ENCODE results near the gene KCNS1.
"Not testable (repeated sequence)": the region's sequence is repeated elsewhere in the genome, so short reads cannot be mapped to it uniquely, and the experiment has no call there.

KCNS1 gene

GRCh38 chr20:45073221-45073620, 27.7 kb downstream of the KCNS1 start:
- DNase-seq = no peak

GRCh38 chr20:45072066-45072465, 28.9 kb downstream of the KCNS1 start:
- no peak for DNase-seq

GRCh38 chr20:45070932-45071632, 29.8 kb downstream of the KCNS1 start:
- DNase-seq = no peak

GRCh38 chr20:45069261-45069660, 31.7 kb downstream of the KCNS1 start:
- DNase-seq = no peak

GRCh38 chr20:45067558-45067957, 33.4 kb downstream of the KCNS1 start:
- DNase-seq = peak; percentile 67

DNA sequence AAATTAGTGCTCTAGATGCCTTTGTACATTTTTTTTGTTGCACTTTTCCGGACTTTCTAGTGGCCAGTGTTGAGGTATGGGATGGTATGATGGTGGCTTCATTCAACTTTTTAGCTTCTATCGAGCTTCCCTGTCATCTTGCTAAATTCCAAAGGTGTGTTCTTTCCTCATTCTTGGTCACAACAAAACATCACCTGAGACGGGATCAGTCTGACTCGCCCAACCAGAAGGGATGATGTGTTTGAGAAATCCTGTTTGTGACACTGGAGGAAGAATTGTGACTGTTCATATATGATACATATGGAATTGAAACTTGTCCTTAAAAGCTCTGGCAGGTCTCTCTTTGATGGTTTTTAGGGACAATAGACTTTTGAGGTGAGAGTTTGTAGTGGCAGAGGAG, 33.8 kb downstream of the KCNS1 start:
- no peak for DNase-seq

GRCh38 chr20:45066372-45066771, 34.6 kb downstream of the KCNS1 start:
- DNase-seq = peak; percentile 22

DNA sequence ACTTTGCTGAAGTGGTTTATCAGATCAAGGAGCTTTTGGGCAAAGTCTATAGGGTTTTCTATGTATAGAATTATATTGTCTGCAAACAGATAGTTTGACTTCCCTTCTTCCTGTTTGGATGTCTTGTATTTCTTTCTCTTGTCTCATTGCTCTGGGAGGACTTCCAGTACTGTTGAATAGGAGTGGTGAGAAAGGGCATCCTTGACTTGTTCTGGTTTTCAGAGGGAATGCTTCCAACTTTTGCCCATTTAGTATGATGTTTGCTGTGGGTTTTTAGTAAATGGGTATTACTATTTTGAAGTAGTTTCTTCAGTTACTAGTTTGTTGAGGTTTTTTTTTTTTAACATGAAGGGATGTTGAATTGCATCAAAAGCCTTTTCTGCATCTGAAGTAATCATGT, 36.1 kb downstream of the KCNS1 start:
- DNase-seq = no peak

GRCh38 chr20:45063107-45063506, 37.8 kb downstream of the KCNS1 start:
- DNase-seq = not testable (repeated sequence)

DNA sequence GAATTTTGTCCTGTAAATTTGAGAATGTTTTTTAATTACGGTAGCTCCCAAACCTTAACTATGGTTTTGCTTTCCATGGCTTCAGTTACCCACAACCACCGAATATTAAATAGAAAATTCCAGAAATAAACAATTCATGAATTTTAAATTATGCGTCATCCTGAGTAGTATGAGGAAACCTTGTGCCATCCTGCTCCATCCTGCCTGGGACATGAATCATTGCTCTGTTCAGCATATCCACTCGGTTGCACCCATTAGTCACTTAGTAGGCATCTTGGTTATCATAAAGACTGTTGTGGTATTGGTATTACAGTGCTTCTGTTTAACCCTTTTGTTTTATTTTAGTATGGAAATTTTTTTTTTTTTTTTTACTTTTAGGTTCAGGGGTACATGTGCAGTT, 39.7 kb downstream of the KCNS1 start:
- DNase-seq = peak; percentile 78

GRCh38 chr20:45060294-45060693, 40.6 kb downstream of the KCNS1 start:
- no peak for DNase-seq

DNA sequence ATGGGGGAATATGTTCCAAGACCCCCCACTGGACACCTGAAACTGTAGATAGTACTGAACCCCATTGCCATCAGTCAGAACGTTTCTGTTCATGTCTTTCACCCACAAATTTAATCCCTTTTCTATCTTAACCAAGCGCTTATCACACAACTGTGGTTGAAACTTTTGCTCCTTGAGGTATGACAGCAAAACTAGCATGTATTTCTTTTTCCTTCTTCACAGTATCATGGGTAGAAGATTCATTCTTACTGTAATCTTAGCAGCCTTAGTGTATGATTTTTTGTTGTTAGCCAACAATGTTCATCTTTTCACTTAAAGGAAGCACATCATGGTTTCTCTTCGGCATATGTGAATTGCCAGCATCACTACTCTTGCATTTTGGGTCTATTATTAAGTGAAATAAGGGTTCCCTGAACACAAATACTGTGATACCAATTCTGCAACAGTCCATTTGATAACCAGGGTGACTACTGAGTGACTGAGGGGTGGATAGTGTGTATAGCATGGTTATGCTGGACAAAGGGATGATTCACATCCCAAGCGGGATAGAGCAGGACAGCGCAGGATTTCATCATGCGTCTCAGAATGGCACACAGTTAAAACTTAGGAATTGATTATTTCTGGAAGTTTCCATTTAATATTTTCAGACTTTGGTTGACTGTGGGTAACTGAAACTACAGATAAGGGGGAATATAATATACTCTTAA, 41.8 kb downstream of the KCNS1 start:
- no peak for DNase-seq

GRCh38 chr20:45058168-45058850, 42.6 kb downstream of the KCNS1 start:
- DNase-seq = no peak

- DNase-seq = no peak
Measured at GRCh38 chr20:45056473-45057173, 44.3 kb downstream of the KCNS1 start.

GRCh38 chr20:45055056-45055455, 45.9 kb downstream of the KCNS1 start:
- no peak for DNase-seq

DNA sequence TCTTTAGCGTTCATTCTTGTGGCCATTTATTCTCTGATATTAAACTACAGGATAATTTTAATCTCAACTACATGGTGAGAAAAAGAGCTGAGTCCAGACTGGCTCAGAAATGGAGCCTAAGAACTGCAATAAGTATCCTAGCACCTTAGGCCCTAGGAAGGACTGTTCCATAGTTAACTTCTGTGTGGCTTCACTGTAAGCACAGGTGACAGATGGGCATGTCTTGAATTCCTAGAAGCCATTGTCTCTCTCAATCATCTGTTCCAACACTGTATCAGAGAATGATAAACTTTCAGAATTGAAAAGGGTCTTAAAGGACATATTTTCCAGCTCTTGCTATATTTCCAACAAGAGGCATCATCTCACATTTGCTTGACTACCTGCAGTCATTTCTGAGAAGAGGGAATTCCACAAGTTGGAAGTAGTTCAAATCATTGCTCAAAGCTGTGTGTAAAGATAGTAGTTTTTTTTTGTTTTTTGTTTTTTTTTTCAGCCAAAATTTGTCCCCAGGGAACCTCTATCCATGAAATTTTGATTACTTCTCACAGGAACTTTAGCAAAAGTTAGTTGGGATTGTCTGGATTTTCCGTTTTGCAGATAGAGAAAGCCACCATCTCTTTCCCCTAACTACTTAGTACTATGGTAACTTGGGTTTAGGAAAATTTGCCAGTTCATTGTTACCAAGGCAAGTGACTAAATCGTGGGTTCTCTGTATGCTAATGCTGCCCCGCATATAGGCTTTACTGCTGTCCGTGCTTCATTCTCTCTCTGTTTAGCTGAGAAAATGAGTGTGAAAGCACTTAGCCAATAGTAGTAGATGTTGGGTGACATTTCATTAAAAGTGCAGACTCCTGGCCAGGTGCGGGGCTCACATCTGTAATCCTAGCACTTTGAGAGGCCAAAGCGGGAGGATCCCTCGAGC, 47.2 kb downstream of the KCNS1 start:
- no peak for DNase-seq

DNA sequence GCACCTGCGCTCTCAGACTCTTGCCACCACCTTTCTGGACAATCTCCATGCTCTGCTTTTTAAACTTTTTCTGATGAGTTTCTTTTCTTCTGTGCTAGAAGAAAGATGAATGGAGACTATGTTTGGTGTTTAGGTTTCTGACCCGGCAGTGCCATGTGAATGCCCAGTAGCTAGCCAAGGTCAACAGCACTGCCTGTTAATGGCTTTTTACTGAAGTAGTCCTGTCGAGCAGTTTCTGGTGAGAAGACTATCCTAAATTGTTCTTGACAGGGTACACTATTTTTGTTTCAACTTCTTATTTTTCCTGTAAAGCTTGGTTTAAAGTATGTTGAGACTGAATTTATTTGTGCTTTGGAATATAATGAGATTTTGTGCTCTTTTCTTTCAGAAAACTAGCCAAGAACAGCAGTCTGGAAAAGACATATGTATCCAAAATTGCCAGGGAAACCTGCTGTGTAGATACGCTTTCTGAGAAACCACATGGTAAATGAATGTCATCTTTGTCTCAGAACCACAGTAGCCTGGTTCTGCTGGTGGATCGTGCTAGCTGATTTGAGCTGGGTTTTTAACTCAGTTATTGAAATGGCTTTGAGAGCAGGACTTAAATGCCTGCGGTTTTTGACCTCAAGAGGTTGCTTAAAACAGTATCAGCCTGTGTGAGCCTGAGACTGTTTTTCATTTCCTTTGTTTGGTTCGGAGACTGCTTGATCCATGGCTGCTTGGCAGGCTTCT, 48.1 kb downstream of the KCNS1 start:
- DNase-seq = peak; percentile 77

- no peak for DNase-seq
Measured at GRCh38 chr20:45051204-45052060, 49.5 kb downstream of the KCNS1 start.

- no peak for DNase-seq
Measured at GRCh38 chr20:45049904-45050471, 50.9 kb downstream of the KCNS1 start.

DNA sequence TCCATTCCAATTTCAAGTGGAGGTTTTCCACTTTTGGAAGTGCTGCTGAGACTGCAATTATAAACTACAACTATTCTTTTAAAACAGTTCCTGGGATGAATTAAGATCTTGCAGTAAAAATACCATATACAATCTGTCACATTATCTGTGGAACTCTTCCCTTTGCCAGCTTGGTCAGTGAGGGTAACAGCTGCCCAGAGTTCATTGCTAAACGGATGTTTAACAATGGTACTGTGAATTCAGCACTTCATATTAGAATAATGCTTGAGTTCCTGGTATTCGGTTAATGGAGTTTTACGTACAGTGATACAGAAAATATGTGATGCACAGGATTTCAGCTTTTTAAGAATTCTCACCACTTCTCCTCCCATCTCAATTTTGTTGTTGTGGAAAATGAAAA, 51.5 kb downstream of the KCNS1 start:
- DNase-seq = no peak
